GM12878 (cell line): ENCODE measurements around the gene ADCK1. TPM values are rescaled to one million over a fixed set of nuclear protein-coding genes. Genes with fewer than 3 reads are reported as not detected.

Source experiments
- ATAC-seq: fragments of 200-7000 bp; cut with Tn5 transposase; 3 replicates; pipeline ENCODE4 v1.9.1; 2020; ENCODE audit warnings: mild to moderate bottlenecking, moderate library complexity
- BruUV-seq: library from RNA; stranded (reverse); fragments of 400-500 nt; replicated peaks from 2 replicates; lab custom pipeline; 2021; lab: Mats Ljungman, UMichigan
- CTCF ChIA-PET: fragments of 300-600 bp; sonication (Branson Sonifier 250); formaldehyde crosslinking; extraction: SDS; loops from one replicate; lab custom pipeline; 2021; ENCODE audit warnings: inconsistent platforms; lab: Yijun Ruan, JAX
- POLR2A ChIA-PET: fragments of 350-600 bp; formaldehyde crosslinking; extraction: SDS; loops from one replicate; lab custom pipeline; 2021; ENCODE audit warnings: inconsistent platforms; lab: Charles Lee
- RAD21 ChIA-PET: fragments of 300-600 bp; sonication (Branson Sonifier 250); formaldehyde crosslinking; loops from one replicate; lab custom pipeline; 2023; ENCODE audit warnings: antibody characterized with exemption; ENCODE audit not compliant: unreplicated experiment; lab: Charles Lee
- SMC1A ChIA-PET: fragments of 300-600 bp; sonication (Branson Sonifier 250); formaldehyde crosslinking; loops from one replicate; lab custom pipeline; 2023; ENCODE audit not compliant: unreplicated experiment, uncharacterized antibody; lab: Charles Lee
- DNase-seq: peaks from one replicate; pipeline ENCODE4 v3.0.0-alpha.2; 2011; ENCODE audit warnings: low read depth, low spot score
- FAIRE-seq: peaks from 3 replicates; lab custom pipeline; 2011; peaks lifted over from hg19 to GRCh38; lab: Jason Lieb, UNC
- H2AFZ ChIP-seq: 2 replicates; pipeline ENCODE4 v1.6.0; 2011; ENCODE audit warnings: low read depth, low read length, control low read depth; ENCODE audit not compliant: control insufficient read depth
- H3K27ac ChIP-seq: 2 replicates; pipeline ENCODE4 v1.5.1; 2011; ENCODE audit warnings: control low read depth; ENCODE audit not compliant: control insufficient read depth, insufficient read depth
- H3K27me3 ChIP-seq, 2 experiments: replicated peaks in 1 of 2; 2 replicates each; pipeline versions ENCODE4 v1.6.0 to v1.6.1; 2011; ENCODE audit warnings: low read length in 1 of 2; ENCODE audit not compliant: control insufficient read depth in 2 of 2, insufficient read depth in 2 of 2
- H3K36me3 ChIP-seq, 2 experiments: 2 replicates each; pipeline ENCODE4 v1.5.1; 2011; ENCODE audit warnings: low read length in 1 of 2; ENCODE audit not compliant: control insufficient read depth in 2 of 2, insufficient read depth in 2 of 2
- H3K4me1 ChIP-seq: 2 replicates; pipeline ENCODE4 v1.6.1; 2011; ENCODE audit warnings: mild to moderate bottlenecking, low read length, moderate library complexity, mixed read lengths; ENCODE audit not compliant: control insufficient read depth, insufficient read depth
- H3K4me2 ChIP-seq: 2 replicates; pipeline ENCODE4 v1.6.0; 2011; ENCODE audit warnings: control low read depth; ENCODE audit not compliant: control insufficient read depth, insufficient read depth
- H3K4me3 ChIP-seq: fragments of 200-600 bp; sonication (generic); 2 replicates; pipeline ENCODE4 v1.5.1; 2016
- H3K79me2 ChIP-seq: 2 replicates; pipeline ENCODE4 v1.6.0; 2011; ENCODE audit warnings: low read length; ENCODE audit not compliant: control insufficient read depth, insufficient read depth
- H3K9ac ChIP-seq: 2 replicates; pipeline ENCODE4 v1.8.0; 2011; ENCODE audit warnings: low read length, control low read depth, mixed read lengths; ENCODE audit not compliant: control insufficient read depth, insufficient read depth
- H3K9me3 ChIP-seq: replicated peaks from 3 replicates; pipeline ENCODE4 v1.5.1; 2011; ENCODE audit warnings: mild to moderate bottlenecking, low read length; ENCODE audit not compliant: control insufficient read depth, insufficient read depth
- H4K20me1 ChIP-seq: 2 replicates; pipeline ENCODE4 v1.6.0; 2011; ENCODE audit not compliant: control insufficient read depth, insufficient read depth
- BACH1 ChIP-seq: fragments of 450-650 bp; IDR thresholded peaks from 2 replicates; pipeline ENCODE4 v1.6.1; 2017; ENCODE audit warnings: mild to moderate bottlenecking, borderline replicate concordance
- BCLAF1 ChIP-seq: fragments of 450-650 bp; IDR thresholded peaks from 2 replicates; pipeline ENCODE4 v1.6.1; 2017; ENCODE audit warnings: antibody characterized with exemption, mild to moderate bottlenecking, moderate library complexity
- BMI1 ChIP-seq: fragments of 450-650 bp; IDR thresholded peaks from 2 replicates; pipeline ENCODE4 v1.6.1; 2016; ENCODE audit warnings: mild to moderate bottlenecking, moderate library complexity, borderline replicate concordance
- CEBPB ChIP-seq, 2 experiments: fragments of 150-350 bp in 1 of 2; IDR thresholded peaks; 2 replicates each; pipeline ENCODE4 v1.6.1; 2012 to 2014; ENCODE audit warnings: low read depth in 2 of 2, low read length in 2 of 2, borderline replicate concordance in 1 of 2, inconsistent platforms in 1 of 2
- CHD1 ChIP-seq: IDR thresholded peaks from 2 replicates; pipeline ENCODE4 v1.6.1; 2012; ENCODE audit warnings: low read depth, low read length, improper control_type of control experiment
- DPF2 ChIP-seq: fragments of 450-650 bp; IDR thresholded peaks from 2 replicates; pipeline ENCODE4 v1.6.1; 2017; ENCODE audit warnings: mild to moderate bottlenecking
- MTA3 ChIP-seq: IDR thresholded peaks from 2 replicates; pipeline ENCODE4 v1.6.1; 2012; ENCODE audit warnings: low read length, inconsistent platforms, borderline replicate concordance
- NFXL1 ChIP-seq: fragments of 450-650 bp; IDR thresholded peaks from 2 replicates; pipeline ENCODE4 v1.6.1; 2017; ENCODE audit warnings: antibody characterized with exemption, mild to moderate bottlenecking, borderline replicate concordance
- NFYB ChIP-seq: IDR thresholded peaks from 2 replicates; pipeline ENCODE4 v1.6.1; 2011; ENCODE audit warnings: low read depth, mild to moderate bottlenecking, low read length, improper control_type of control experiment, moderate library complexity; ENCODE audit not compliant: insufficient read depth
- NR2F1 ChIP-seq: fragments of 450-650 bp; conservative IDR thresholded peaks from 2 replicates; pipeline ENCODE4 v1.6.1; 2017; ENCODE audit warnings: mild to moderate bottlenecking
- PBX3 ChIP-seq: IDR thresholded peaks from 2 replicates; pipeline ENCODE4 v1.6.1; 2011; ENCODE audit warnings: mild to moderate bottlenecking, low read depth, low read length, moderate library complexity; ENCODE audit not compliant: insufficient replicate concordance
- SMARCA5 ChIP-seq: fragments of 450-650 bp; IDR thresholded peaks from 2 replicates; pipeline ENCODE4 v1.6.1; 2017; ENCODE audit warnings: mild to moderate bottlenecking
- ZNF217 ChIP-seq: fragments of 450-650 bp; IDR thresholded peaks from 2 replicates; pipeline ENCODE4 v1.6.1; 2017; ENCODE audit warnings: antibody characterized with exemption, mild to moderate bottlenecking
- WGBS: methylation state at CpG from one replicate; pipeline ENCODE4 v1.1.6; 2016; ENCODE audit warnings: low lambda C conversion rate; ENCODE audit not compliant: insufficient replicate concordance, insufficient coverage; ENCODE audit errors: missing lambda C conversion rate; 5-methylcytosine and 5-hydroxymethylcytosine counted together
- in situ Hi-C: fragments of 300-500 bp; cut with MboI; formaldehyde crosslinking; loops from 9 replicates; pipeline ENCODE4 v1.14.3; 2018; ENCODE audit warnings: mixed read lengths
- intact Hi-C: fragments of 100-400 bp; cut with micrococcal nuclease; formaldehyde crosslinking; loops from one replicate; pipeline ENCODE4 v1.14.2; 2022; ENCODE audit not compliant: unreplicated experiment
- polyA plus RNA-seq, 11 experiments: library from polyadenylated mRNA; depleted of rRNA in 4 of 11; unstranded in 6 of 11; stranded (reverse) in 5 of 11; fragments of >200 nt; fragmentation: Nextera tagmentation in 4 of 11; fragmentation: Illumina TruSeq in 1 of 11; extraction: Ambion mirVana in 4 of 11; extraction: Trizol in 1 of 11; gene quantifications; 1 replicate in 1 of 11; 2 replicates in 10 of 11; pipeline versions ENCODE4 v1.2.1 to v1.2.3, GENCODE V29; 2011 to 2016; ENCODE audit warnings: inconsistent platforms in 2 of 11, missing spikeins in 2 of 11, low read depth in 1 of 11
- total RNA-seq, 4 experiments: library from RNA; depleted of rRNA in 3 of 4; stranded (reverse); fragments of >200 nt in 3 of 4; fragmentation: Illumina TruSeq in 1 of 4; extraction: Trizol in 1 of 4; gene quantifications; 2 replicates each; pipeline versions ENCODE4 v1.2.1 to v1.2.3, GENCODE V29; 2013 to 2021
- TF ChIP-seq, protein P1 (sequence below): fragments of 450-650 bp; IDR thresholded peaks from 2 replicates; pipeline ENCODE4 v1.6.1; 2016; ENCODE audit warnings: mild to moderate bottlenecking, moderate library complexity, borderline replicate concordance
- TF ChIP-seq, protein P2 (sequence below): IDR thresholded peaks from 2 replicates; pipeline ENCODE4 v1.6.1; 2011; ENCODE audit warnings: low read depth, low read length, improper control_type of control experiment, borderline replicate concordance

The ADCK1 gene
- total and polyA plus RNA-seq, 10 of the 15 experiments (the other 5 are each of a cell fraction or from before 2014, with no cell fraction given) = 3.3 to 8.5 (median 5.1) TPM

DNA sequence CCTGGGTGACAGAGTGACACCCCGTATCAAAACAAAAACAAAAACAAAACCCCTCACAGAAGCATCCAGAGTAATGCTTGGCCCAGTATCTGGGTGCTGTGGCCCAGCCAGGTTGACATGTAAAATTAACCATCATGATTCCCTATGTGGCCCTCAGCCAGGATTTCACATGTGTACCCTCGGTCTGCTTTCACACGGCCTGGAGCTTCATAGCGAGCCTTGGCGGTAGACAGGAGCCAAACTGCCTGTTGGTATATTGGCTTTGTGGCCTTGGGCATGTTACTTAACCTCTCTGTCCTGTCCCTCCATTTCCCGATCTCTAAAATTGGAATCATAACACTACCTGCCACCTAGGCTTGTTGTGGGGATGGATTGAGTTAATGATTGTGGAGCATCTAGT lies 65.5 kb downstream of the ADCK1 start:
- H3K4me3 ChIP-seq = no peak overlapping the region
- no peaks in the 10 kb centered on the region for H3K4me1 ChIP-seq
- no peak overlapping the region for H3K4me2 ChIP-seq
- intact Hi-C loops (loop anchor here (10.0 kb wide), 1 partner anchor 119 kb away; no protein-coding TSS in a partner anchor), in situ Hi-C loops (loop anchor here (10.0 kb wide), 2 partner anchors 729 to 969 kb away; no protein-coding TSS in a partner anchor)
- H2AFZ ChIP-seq = no peak overlapping the region
- POLR2A ChIA-PET = no interaction called here
- H3K27ac ChIP-seq = no peak overlapping the region
- no peaks in the 10 kb centered on the region for H3K36me3 ChIP-seq
- CTCF ChIA-PET = interaction anchor here (5.7 kb wide), 1 partner anchor 701 kb away, joined by 40 read pairs; no protein-coding TSS in a partner anchor
- RAD21 ChIA-PET = no interaction called here
- H3K9me3 ChIP-seq = no peaks in the 10 kb centered on the region
- FAIRE-seq (no peak), DNase-seq (no peak)
- no peaks in the 10 kb centered on the region for H3K79me2 ChIP-seq
- BruUV-seq = no TSS peak
- H3K9ac ChIP-seq = no peak overlapping the region
- TF ChIP-seq NFYB (no peak), BACH1 (no peak), SMARCA5 (no peak), CHD1 (no peak), BMI1 (no peak), MTA3 (no peak), NR2F1 (no peak), BCLAF1 (no peak), CEBPB (IDR thresholded peaks at IDR 0.05; ENCODE audit: borderline replicate concordance in 1 of 2, low read depth in 2 of 2, low read length in 2 of 2) (no peak), ZNF217 (no peak), NFXL1 (no peak), PBX3 (no peak), DPF2 (no peak)
- TF ChIP-seq, protein P1, sequence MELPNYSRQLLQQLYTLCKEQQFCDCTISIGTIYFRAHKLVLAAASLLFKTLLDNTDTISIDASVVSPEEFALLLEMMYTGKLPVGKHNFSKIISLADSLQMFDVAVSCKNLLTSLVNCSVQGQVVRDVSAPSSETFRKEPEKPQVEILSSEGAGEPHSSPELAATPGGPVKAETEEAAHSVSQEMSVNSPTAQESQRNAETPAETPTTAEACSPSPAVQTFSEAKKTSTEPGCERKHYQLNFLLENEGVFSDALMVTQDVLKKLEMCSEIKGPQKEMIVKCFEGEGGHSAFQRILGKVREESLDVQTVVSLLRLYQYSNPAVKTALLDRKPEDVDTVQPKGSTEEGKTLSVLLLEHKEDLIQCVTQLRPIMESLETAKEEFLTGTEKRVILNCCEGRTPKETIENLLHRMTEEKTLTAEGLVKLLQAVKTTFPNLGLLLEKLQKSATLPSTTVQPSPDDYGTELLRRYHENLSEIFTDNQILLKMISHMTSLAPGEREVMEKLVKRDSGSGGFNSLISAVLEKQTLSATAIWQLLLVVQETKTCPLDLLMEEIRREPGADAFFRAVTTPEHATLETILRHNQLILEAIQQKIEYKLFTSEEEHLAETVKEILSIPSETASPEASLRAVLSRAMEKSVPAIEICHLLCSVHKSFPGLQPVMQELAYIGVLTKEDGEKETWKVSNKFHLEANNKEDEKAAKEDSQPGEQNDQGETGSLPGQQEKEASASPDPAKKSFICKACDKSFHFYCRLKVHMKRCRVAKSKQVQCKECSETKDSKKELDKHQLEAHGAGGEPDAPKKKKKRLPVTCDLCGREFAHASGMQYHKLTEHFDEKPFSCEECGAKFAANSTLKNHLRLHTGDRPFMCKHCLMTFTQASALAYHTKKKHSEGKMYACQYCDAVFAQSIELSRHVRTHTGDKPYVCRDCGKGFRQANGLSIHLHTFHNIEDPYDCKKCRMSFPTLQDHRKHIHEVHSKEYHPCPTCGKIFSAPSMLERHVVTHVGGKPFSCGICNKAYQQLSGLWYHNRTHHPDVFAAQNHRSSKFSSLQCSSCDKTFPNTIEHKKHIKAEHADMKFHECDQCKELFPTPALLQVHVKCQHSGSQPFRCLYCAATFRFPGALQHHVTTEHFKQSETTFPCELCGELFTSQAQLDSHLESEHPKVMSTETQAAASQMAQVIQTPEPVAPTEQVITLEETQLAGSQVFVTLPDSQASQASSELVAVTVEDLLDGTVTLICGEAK = no peak
- TF ChIP-seq, protein P2, sequence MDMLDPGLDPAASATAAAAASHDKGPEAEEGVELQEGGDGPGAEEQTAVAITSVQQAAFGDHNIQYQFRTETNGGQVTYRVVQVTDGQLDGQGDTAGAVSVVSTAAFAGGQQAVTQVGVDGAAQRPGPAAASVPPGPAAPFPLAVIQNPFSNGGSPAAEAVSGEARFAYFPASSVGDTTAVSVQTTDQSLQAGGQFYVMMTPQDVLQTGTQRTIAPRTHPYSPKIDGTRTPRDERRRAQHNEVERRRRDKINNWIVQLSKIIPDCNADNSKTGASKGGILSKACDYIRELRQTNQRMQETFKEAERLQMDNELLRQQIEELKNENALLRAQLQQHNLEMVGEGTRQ = no peak
- TF ChIP-seq, all 136 proteins: peak for 0
- H4K20me1 ChIP-seq = no peaks in the 10 kb centered on the region
- no peak for ATAC-seq
- 96% methylated on average over 6 of the region's 6 CpGs for WGBS
- SMC1A ChIA-PET = no interaction called here
- no peaks in the 10 kb centered on the region for H3K27me3 ChIP-seq
